Tibial artery (tissue), 4 donors: ENCODE results near the gene KRTAP6-2.

Experiments used
- DNase-seq, 2 donors: peaks; one replicate each; pipeline ENCODE4 v3.0.0-alpha.2; 2019
- H3K27ac ChIP-seq, 2 donors: fragments of 200-600 bp; sonication (generic) in 1 of 2; 1 replicate in 1 of 2; 2 replicates in 1 of 2; pipeline ENCODE4 v1.5.1; 2018 to 2019; ENCODE audit warnings: mild to moderate bottlenecking in 1 of 2
- H3K27me3 ChIP-seq, 2 donors: fragments of 200-600 bp; sonication (generic) in 1 of 2; one replicate each; pipeline versions ENCODE4 v1.5.1 to v1.6.0; 2016 to 2019
- H3K36me3 ChIP-seq, 3 donors: fragments of 200-600 bp; sonication (generic) in 2 of 3; one replicate each; pipeline ENCODE4 v1.5.1; 2016 to 2019; ENCODE audit warnings: mild to moderate bottlenecking in 2 of 3
- H3K4me1 ChIP-seq, 4 donors: fragments of 200-600 bp; sonication (generic) in 2 of 4; 1 replicate in 3 of 4; 2 replicates in 1 of 4; pipeline ENCODE4 v1.5.1; 2016 to 2019
- H3K4me3 ChIP-seq, 2 donors: fragments of 200-600 bp; sonication (generic) in 1 of 2; 1 replicate in 1 of 2; 2 replicates in 1 of 2; pipeline ENCODE4 v1.5.1; 2018 to 2019; ENCODE audit warnings: mild to moderate bottlenecking in 2 of 2
- H3K9me3 ChIP-seq, 3 donors: fragments of 200-600 bp; sonication (generic) in 1 of 3; one replicate each; pipeline ENCODE4 v1.5.1; 2016 to 2019
- CTCF ChIP-seq, 2 experiments: fragments of 200-600 bp in 1 of 2; fragments of 450-650 bp in 1 of 2; IDR thresholded peaks; one replicate each; pipeline ENCODE4 v1.5.1; 2017 to 2019; ENCODE audit warnings: antibody characterized with exemption in 2 of 2, mild to moderate bottlenecking in 1 of 2, moderate library complexity in 1 of 2
- intact Hi-C: fragments of 100-400 bp; cut with DNase I; formaldehyde crosslinking; loops from one replicate; pipeline ENCODE4 v1.15.0; 2023; ENCODE audit warnings: low total_unique reads

The KRTAP6-2 gene

GRCh38 chr21:30592140-30592539, 6.6 kb downstream of the KRTAP6-2 start, which contains the start of gene KRTAP6-3:
Gene KRTAP6-3 (plus strand): TSS chr21:30592440. CDS start chr21:30592446, 6 bp downstream.
- Histone ChIP-seq H3K4me3 (no peak within 1 kb of the TSS), H3K4me1 (no peaks in the 10 kb centered on the region), H3K27me3 (no peaks in the 10 kb centered on the region), H3K9me3 (no peaks in the 10 kb centered on the region), H3K36me3 (no peaks in the 10 kb centered on the region), H3K27ac (no peak within 1 kb of the TSS)
- intact Hi-C loops, result no loop called here
- TF ChIP-seq CTCF (IDR thresholded peaks at IDR 0.05), result no peak
- DNase-seq, result no peak

DNA sequence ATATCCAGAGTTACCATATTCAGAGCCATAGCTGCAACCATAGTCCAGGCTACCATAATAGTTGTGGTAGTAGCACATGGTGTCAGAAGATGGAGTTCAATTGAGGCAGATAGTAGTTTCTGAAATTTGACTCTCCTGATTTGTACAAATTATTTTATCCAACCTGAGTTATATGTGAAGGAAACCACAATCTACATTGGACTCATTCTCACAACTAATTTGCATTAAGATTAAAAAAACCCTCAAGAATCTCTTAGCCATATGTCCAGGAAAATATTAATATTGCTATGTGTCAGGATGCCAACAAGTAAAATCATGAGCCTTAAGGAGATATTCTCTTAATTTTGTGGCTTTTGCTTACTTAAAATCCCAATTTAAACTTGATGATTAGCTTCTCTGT, 8.4 kb downstream of the KRTAP6-2 start, which contains the start of gene KRTAP22-2:
Gene KRTAP22-2, minus strand, starts transcription at position 101 of the 400 bp plus-strand sequence.
- Histone ChIP-seq H3K9me3 (no peaks in the 10 kb centered on the region), H3K27ac (no peak within 1 kb of the TSS), H3K4me3 (no peak within 1 kb of the TSS), H3K27me3 (no peaks in the 10 kb centered on the region), H3K36me3 (no peaks in the 10 kb centered on the region), H3K4me1 (no peaks in the 10 kb centered on the region)
- TF ChIP-seq CTCF (IDR thresholded peaks at IDR 0.05), result no peak
- intact Hi-C loops, result no loop called here
- DNase-seq, result no peak

DNA sequence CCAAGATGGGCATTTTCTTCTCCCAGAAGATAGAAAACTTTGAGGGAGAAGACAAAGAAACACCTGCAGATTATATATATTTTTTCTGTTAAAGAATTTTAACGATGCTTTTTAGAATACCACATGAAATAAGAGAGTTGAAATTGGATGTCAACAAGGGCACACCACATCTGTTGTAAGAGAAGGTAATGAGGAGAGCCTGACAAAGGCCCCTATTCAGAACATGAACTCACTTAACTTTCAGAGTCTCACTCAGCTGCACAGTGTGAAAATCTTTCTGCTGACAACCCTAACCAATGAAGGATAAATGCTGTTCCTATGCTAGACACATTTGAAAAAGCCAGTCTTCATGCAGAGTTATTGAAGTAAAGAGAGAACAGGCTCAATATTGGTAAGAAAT, 15.8 kb downstream of the KRTAP6-2 start:
- Histone ChIP-seq H3K4me3 (no peak overlapping the region), H3K27ac (no peak overlapping the region), H3K4me1 (no peaks in the 10 kb centered on the region), H3K27me3 (no peaks in the 10 kb centered on the region), H3K36me3 (no peaks in the 10 kb centered on the region), H3K9me3 (no peaks in the 10 kb centered on the region)
- DNase-seq, result no peak
- TF ChIP-seq CTCF (IDR thresholded peaks at IDR 0.05), result no peak
- intact Hi-C loops, result no loop called here

- Histone ChIP-seq H3K27ac (no peak overlapping the region), H3K4me1 (no peaks in the 10 kb centered on the region), H3K36me3 (no peaks in the 10 kb centered on the region), H3K27me3 (no peaks in the 10 kb centered on the region), H3K4me3 (no peak overlapping the region), H3K9me3 (no peaks in the 10 kb centered on the region)
- DNase-seq, result no peak
- TF ChIP-seq CTCF (IDR thresholded peaks at IDR 0.05), result no peak
- intact Hi-C loops, result no loop called here
Measured at GRCh38 chr21:30580132-30580531, 18.6 kb downstream of the KRTAP6-2 start.

DNA sequence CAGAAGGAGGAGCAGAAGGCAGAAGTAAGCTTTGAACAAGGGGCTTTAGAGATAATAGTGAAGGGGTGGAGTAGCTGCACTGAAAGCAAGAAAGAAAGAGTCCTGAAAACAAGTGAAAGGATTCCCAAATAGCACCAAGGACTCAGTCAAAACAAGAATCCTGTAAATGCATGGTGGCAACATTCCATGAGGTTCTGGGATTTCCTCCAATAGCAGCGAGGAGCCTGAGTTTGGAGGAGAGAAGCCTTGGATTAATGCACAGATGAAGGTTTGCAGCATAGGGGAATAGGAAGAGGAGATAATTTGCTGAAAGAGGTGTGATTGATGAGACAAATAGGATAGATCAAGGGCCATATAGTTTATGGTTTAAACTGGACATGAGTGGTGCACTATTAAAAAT, 19.4 kb downstream of the KRTAP6-2 start:
- no peaks in the 10 kb centered on the region for H3K36me3 ChIP-seq
- no peak overlapping the region for H3K27ac ChIP-seq
- no peak for DNase-seq
- H3K4me1 ChIP-seq, result no peaks in the 10 kb centered on the region
- intact Hi-C loops, result no loop called here
- TF ChIP-seq CTCF (IDR thresholded peaks at IDR 0.05), result no peak
- H3K4me3 ChIP-seq, result no peak overlapping the region
- no peaks in the 10 kb centered on the region for H3K27me3 ChIP-seq
- no peaks in the 10 kb centered on the region for H3K9me3 ChIP-seq

- intact Hi-C loops, result no loop called here
- Histone ChIP-seq H3K4me1 (no peaks in the 10 kb centered on the region), H3K9me3 (no peaks in the 10 kb centered on the region), H3K36me3 (no peaks in the 10 kb centered on the region), H3K27ac (no peak overlapping the region), H3K4me3 (no peak overlapping the region), H3K27me3 (no peaks in the 10 kb centered on the region)
- no peak for TF ChIP-seq CTCF (IDR thresholded peaks at IDR 0.05)
- DNase-seq, result no peak
Measured at GRCh38 chr21:30577766-30578165, 20.9 kb downstream of the KRTAP6-2 start.
